ENCODE measurements around the gene ERN1. TPM values are rescaled to one million over a fixed set of nuclear protein-coding genes. Genes with fewer than 3 reads are reported as not detected.

Gene ERN1
- total and polyA plus RNA-seq, 2 of the 13 experiments (the other 11 are each of a cell fraction or from before 2014, with no cell fraction given) = 6.0 to 12.7 TPM

- TF ChIP-seq ZNF484 (CRISPR knock-in tag; IDR thresholded peaks at IDR 0.05; ENCODE audit: borderline replicate concordance, low read depth) (no peak), ZNF333 (CRISPR knock-in tag; IDR thresholded peaks at IDR 0.05; ENCODE audit: borderline replicate concordance) (no peak), FOXJ3 (CRISPR knock-in tag; IDR thresholded peaks at IDR 0.05; ENCODE audit: borderline replicate concordance) (peak; percentile 83; the same call in 1 of the 2 replicates), THRA (CRISPR knock-in tag; IDR thresholded peaks at IDR 0.05; ENCODE audit: borderline replicate concordance) (peak; percentile 80; the same call in 1 of the 2 replicates), SAP130 (CRISPR knock-in tag; IDR thresholded peaks at IDR 0.05; ENCODE audit: low read depth) (peak; percentile 75), EZH2 (conservative IDR thresholded peaks at IDR 0.05; ENCODE audit: low read depth, low read length) (no peak), KLF6 (CRISPR knock-in tag; IDR thresholded peaks at IDR 0.05) (0 out of 2 replicates have a peak, but pooled peaks have one; percentile 57), ZBTB4 (CRISPR knock-in tag; IDR thresholded peaks at IDR 0.05; ENCODE audit: borderline replicate concordance) (0 out of 2 replicates have a peak, but pooled peaks have one; percentile 47), ZNF510 (CRISPR knock-in tag; IDR thresholded peaks at IDR 0.05; ENCODE audit: low read depth) (no peak), GPN1 (CRISPR knock-in tag; IDR thresholded peaks at IDR 0.05; ENCODE audit: borderline replicate concordance) (no peak), FOXA1 (IDR thresholded peaks at IDR 0.05) (no peak; the same call in 1 of the 2 replicates), FOXA1 (CRISPR knock-in tag; IDR thresholded peaks at IDR 0.05) (peak; percentile 96), ATF7 (IDR thresholded peaks at IDR 0.05) (no peak), ATF7 (CRISPR knock-in tag; IDR thresholded peaks at IDR 0.05) (0 out of 2 replicates have a peak, but pooled peaks have one; percentile 13), MAZ (IDR thresholded peaks at IDR 0.05; ENCODE audit: borderline replicate concordance, low read depth, low read length) (no peak), MAZ (CRISPR knock-in tag; IDR thresholded peaks at IDR 0.05; ENCODE audit: low read depth) (peak; percentile 82), ZNF282 (IDR thresholded peaks at IDR 0.05; ENCODE audit: partially characterized antibody) (no peak), MYC (CRISPR knock-in tag; IDR thresholded peaks at IDR 0.05; ENCODE audit: borderline replicate concordance) (peak; percentile 62; the same call in 1 of the 2 replicates), ZNF446 (CRISPR knock-in tag; IDR thresholded peaks at IDR 0.05) (no peak), SPEN (CRISPR knock-in tag; IDR thresholded peaks at IDR 0.05; ENCODE audit: low read depth) (no peak), ZNF329 (CRISPR knock-in tag; IDR thresholded peaks at IDR 0.05; ENCODE audit: low read depth) (no peak), NPAS2 (CRISPR knock-in tag; IDR thresholded peaks at IDR 0.05; ENCODE audit: borderline replicate concordance) (no peak), ZFAT (CRISPR knock-in tag; conservative IDR thresholded peaks at IDR 0.05) (no peak), SP1 (IDR thresholded peaks at IDR 0.05) (no peak), SP1 (CRISPR knock-in tag; IDR thresholded peaks at IDR 0.05) (no peak)
Observed at GRCh38 chr17:64178011-64178825, 48.3 kb upstream of the ERN1 start (continued).

Measured in HepG2 (cell line).